ENCODE results near the gene CPNE1. TPM values are rescaled to one million over a fixed set of nuclear protein-coding genes. Genes with fewer than 3 reads are reported as not detected.
A peak's percentile ranks its signal among the peaks of the same experiment; 100 is the strongest.

CPNE1 gene
- total and polyA plus RNA-seq, 2 donors, result 87.9 to 161 TPM

DNA sequence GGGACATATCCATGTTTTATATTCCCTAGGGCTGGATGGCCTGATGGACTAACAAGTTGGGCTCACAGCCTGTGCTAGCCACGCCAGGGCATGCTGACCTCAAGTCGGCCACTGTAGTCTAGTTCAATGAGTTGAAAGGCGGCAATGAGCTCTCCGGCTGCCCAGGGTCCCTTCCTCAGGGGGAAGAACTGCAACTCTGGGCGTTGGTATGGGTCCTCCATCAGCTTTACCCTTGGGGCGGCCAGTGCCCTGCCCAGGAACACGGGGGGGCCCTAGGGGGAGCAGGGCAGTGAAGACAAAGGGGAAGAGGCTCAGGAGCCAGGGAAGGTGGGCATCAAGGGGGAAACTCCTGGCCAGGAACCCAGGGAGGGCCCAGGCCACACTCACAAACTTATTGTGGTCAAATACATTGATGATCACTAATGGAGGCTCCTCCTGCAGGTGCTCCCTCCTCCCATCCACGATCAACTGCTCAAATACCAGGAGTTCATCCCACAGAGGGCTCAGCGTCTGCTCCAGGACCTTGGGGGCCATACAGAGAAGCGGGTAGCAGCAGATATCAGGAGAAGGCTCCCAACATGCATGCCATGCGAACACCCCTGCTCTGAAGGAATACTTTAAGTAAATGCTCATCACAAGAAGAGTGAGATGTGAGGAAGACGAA is 81.8 kb downstream of the CPNE1 start:
- H3K4me3 ChIP-seq (ENCODE audit: low read depth, low read length), result no peak overlapping the region
- WGBS, result 84% methylated on average over 12 of the region's 12 CpGs
- no peaks in the 10 kb centered on the region for H3K36me3 ChIP-seq (ENCODE audit: insufficient read depth)
- no peak overlapping the region for H3K27ac ChIP-seq (ENCODE audit: low read depth)
- H3K4me1 ChIP-seq (ENCODE audit: insufficient read depth), result no peaks in the 10 kb centered on the region
- no peak for DNase-seq (ENCODE audit: extremely low spot score)

DNA sequence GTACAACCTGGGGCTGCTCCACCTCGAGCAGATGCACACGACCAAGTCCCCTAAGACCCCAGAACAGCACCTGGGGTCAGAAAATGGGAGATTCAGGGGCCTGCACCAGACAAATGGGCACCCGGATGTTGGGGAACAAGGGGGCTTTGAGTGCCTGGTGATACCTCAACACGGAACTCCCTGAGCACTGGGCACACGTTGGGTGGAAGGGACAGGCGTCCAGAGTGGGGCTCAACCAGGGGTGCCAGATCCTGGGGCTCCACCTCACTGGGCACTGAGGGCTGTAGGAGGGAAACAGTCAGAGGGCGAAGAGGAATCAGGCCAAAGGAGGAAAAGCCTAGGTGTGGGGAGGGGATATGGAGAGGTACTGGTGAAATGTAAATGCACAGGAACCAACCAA is 82.6 kb downstream of the CPNE1 start:
- Histone ChIP-seq H3K4me3 (ENCODE audit: low read depth, low read length) (no peak overlapping the region), H3K4me1 (ENCODE audit: insufficient read depth) (no peaks in the 10 kb centered on the region), H3K36me3 (ENCODE audit: insufficient read depth) (no peaks in the 10 kb centered on the region), H3K27ac (ENCODE audit: low read depth) (no peak overlapping the region)
- 89% methylated on average over 7 of the region's 7 CpGs for WGBS
- no peak for DNase-seq (ENCODE audit: extremely low spot score)

DNA sequence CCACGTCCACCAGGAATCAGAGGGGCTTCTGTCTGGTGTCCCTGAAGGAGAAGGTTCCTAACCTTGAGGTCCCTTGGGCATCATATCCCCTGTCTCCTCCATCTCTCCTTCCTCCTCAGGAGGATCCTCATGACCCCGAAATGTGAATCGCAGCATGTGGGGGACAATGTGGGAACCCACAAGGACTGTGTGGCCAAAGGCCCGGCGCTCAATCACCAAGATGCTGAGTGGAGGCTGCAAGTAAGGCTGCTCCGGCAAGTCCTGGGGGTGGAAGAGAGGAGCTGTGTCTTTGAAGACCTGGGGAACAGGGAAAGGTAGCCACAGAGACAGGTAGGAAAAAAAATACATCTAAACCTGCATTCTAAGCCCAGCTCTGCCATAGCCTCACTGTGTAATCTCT is 85.5 kb downstream of the CPNE1 start:
- WGBS, result 94% methylated on average over 6 of the region's 6 CpGs
- Histone ChIP-seq H3K4me1 (ENCODE audit: insufficient read depth) (no peaks in the 10 kb centered on the region), H3K27ac (ENCODE audit: low read depth) (no peak overlapping the region), H3K36me3 (ENCODE audit: insufficient read depth) (no peaks in the 10 kb centered on the region), H3K4me3 (ENCODE audit: low read depth, low read length) (no peak overlapping the region)
- no peak for DNase-seq (ENCODE audit: extremely low spot score)

DNA sequence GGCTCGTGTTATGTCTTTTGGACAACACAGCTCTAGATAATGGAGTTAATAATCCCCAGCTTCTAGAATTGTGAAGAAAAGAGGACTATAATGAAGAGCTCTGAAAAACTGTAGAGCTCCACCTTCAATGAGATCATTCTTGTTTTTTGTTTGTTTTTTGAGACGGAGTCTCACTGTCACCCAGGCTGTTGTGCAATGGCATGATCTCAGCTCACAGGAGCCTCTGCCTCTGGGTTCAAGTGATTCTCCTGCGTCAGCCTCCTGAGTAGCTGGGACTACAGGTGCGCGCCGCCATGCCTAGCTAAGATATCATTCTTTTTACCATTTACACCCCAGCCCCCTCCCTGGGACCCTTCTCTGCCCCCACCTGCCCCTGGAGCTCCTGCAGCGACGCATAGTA is 86.2 kb downstream of the CPNE1 start:
- Histone ChIP-seq H3K4me1 (ENCODE audit: insufficient read depth) (no peaks in the 10 kb centered on the region), H3K36me3 (ENCODE audit: insufficient read depth) (no peaks in the 10 kb centered on the region), H3K27ac (ENCODE audit: low read depth) (no peak overlapping the region), H3K4me3 (ENCODE audit: low read depth, low read length) (no peak overlapping the region)
- DNase-seq (ENCODE audit: extremely low spot score), result no peak
- WGBS, result 88% methylated on average over 8 of the region's 8 CpGs

DNA sequence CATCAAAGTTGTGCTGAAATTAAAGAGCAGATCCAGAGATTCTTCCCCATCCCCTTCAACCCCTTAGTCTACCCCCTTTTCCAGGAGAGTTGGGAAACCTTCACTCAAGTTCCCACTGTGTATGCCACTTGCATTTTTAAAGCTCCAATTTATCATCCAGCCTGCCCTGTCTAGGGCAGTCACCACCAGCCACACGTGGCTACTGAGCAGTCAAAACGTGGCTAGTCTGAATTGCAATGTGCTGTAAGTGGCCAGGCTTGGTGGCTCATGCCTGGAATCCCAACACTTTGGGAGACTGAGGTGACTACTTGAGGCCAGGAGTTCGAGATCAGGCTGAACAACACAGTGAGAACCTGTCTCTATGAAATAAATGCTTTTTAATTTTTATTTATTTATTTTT is 87.9 kb downstream of the CPNE1 start:
- H3K27ac ChIP-seq (ENCODE audit: low read depth), result peak overlapping the region; percentile 27
- H3K36me3 ChIP-seq (ENCODE audit: insufficient read depth), result no peaks in the 10 kb centered on the region
- WGBS, result 58% methylated on average over 3 of the region's 3 CpGs
- H3K4me3 ChIP-seq (ENCODE audit: low read depth, low read length), result no peak overlapping the region
- no peak for DNase-seq (ENCODE audit: extremely low spot score)
- H3K4me1 ChIP-seq (ENCODE audit: insufficient read depth), result no peaks in the 10 kb centered on the region

Small RNA genes lying within 50 kb of the gene (small RNA-seq; reads per million reads assigned to genes)
- gene RNU6-759P (not detected), gene RPL37P1 (not detected)

Other genes with a start within 250 kb of the CPNE1 start
- gene GDF5, start 226.7 kb downstream of the CPNE1 start, total RNA-seq, result 0.79 TPM
- 0.13 TPM for gene GDF5, start 226.7 kb downstream of the CPNE1 start, polyA plus RNA-seq
- 18.3 TPM for gene CEP250, start 209.3 kb downstream of the CPNE1 start, total RNA-seq
- 15.7 TPM for gene CEP250, start 209.3 kb downstream of the CPNE1 start, polyA plus RNA-seq
- not detected for gene C20orf173, start 135.2 kb downstream of the CPNE1 start, total RNA-seq
- not detected for gene C20orf173, start 135.2 kb downstream of the CPNE1 start, polyA plus RNA-seq
- gene ERGIC3, start 122.8 kb downstream of the CPNE1 start, total RNA-seq, result 176 TPM
- 200 TPM for gene ERGIC3, start 122.8 kb downstream of the CPNE1 start, polyA plus RNA-seq
- gene SPAG4, start 49.1 kb downstream of the CPNE1 start, total RNA-seq, result 1.6 TPM
- gene SPAG4, start 49.1 kb downstream of the CPNE1 start, polyA plus RNA-seq, result 4.9 TPM
- gene RBM12, start within 50 bp of the CPNE1 start, total RNA-seq, result 64.8 TPM
- 25.5 TPM for gene RBM12, start within 50 bp of the CPNE1 start, polyA plus RNA-seq
- gene NFS1, start 34.5 kb upstream of the CPNE1 start, total RNA-seq, result 16.9 TPM
- gene NFS1, start 34.5 kb upstream of the CPNE1 start, polyA plus RNA-seq, result 33.4 TPM
- gene ROMO1, start 34.5 kb upstream of the CPNE1 start, total RNA-seq, result 78.8 TPM
- 252 TPM for gene ROMO1, start 34.5 kb upstream of the CPNE1 start, polyA plus RNA-seq
- 645 TPM for gene RBM39, start 77.4 kb upstream of the CPNE1 start, total RNA-seq
- gene RBM39, start 77.4 kb upstream of the CPNE1 start, polyA plus RNA-seq, result 183 TPM
- 32.5 TPM for gene PHF20, start 107.1 kb upstream of the CPNE1 start, total RNA-seq
- gene PHF20, start 107.1 kb upstream of the CPNE1 start, polyA plus RNA-seq, result 30.5 TPM

All from urinary bladder (tissue), 4 donors.